NCI-H69 (cell line): Measurements from ENCODE around the gene RUNDC3A.
"Not testable (repeated sequence)": the region's sequence is repeated elsewhere in the genome, so short reads cannot be mapped to it uniquely, and the experiment has no call there.

Source experiments
- DNase-seq: peaks from one replicate; lab custom pipeline; 2025; lab: John Stamatoyannopoulos, UW

RUNDC3A gene

DNA sequence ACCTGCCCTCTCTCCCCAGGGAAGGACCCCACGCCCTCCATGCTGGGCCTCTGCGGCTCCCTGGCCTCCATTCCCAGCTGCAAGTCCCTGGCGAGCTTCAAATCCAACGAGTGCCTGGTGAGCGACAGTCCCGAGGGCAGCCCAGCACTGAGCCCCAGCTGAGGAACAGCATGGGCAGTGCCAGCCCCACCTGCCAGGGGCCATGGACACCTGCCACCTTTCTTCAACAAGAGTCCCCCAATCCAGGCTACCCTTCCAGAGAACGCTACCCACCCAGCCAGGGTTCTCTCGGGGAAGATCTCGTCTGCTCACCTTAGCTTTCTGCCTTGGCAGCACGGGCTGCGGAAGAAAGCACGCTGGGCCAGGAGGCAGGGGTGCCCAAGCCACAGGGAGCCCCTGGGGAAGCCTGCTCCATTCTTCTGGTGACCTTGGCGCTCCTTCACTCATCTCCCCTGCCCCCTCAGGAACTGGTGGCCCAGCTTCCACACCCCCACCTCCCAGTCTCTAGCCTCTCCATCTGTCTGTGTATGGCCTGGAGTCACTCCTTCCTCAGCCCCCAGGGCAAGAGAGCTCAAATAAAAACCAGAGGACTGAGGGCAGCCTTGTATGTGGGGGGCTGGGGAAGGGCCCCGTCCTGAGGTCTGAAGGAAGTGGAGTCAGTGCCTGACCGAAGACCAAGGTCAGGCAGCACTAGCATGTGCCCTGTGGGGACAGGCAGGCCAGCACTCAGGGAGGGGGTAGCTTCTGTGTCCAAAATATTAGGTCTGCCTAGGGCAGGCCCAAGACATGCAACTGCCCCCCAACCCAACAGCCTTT lies 9.9 kb downstream of the RUNDC3A start:
- no peak for DNase-seq

DNA sequence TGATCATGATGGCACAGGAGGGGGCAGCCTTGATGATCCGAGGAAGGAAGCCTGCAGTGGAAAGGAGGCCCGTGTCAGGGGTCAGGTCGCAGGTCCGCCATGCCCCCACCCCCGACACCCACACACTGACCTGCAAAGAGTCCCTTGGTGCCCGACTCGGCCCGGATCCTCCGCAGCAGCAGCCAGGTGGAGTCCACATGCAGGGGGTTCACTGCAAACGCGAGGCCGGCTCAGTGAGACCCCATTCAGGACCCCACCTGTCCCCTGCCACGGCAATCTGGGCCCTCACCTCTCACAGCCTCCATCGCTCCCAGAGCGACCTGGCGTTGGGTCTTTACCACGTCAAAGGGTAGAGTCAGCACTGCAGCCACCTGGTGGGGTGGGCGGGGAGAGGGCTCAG lies 11.7 kb downstream of the RUNDC3A start:
- DNase-seq: no peak

DNA sequence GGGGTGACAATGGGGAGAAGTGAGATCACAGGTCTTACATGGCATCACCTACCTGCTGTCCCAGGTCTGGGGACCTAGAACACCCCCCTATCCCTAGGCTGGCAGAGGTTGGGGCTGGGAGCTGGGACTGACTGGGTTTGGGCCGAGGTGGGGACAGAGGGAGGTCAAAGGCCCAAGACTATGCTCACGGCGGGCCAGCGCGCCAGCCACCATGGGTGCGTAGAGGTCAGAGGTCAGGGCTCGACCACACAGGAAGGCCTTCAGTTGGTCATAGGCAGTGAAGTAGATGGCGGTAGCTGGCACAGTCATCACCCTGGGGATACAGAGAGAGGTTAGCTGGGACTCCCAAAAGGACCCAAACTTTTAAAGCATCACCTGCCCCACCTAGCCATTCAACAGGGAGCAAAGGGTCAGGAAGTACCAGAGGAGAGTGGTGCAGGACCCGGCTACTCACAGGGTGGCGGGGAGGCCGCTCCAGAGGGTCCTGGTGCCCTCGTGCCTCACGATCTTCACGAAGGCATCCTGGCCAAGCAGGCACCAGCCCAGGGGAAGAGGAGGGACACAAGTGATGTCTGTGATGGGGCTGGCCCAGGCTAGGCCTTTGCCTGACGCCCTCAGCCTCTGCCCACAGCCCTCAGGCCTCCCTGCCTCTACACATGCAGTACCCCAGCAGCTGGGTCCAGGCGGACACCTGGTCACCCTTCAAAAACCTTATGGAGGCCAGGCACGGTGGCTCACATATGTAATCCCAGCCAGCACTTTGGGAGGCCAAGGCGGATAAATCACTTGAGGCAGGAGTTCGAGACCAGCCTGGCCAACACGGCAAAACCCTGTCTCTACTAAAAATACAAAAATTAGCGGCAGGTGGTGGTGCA lies 13.1 kb downstream of the RUNDC3A start:
- no peak for DNase-seq

DNA sequence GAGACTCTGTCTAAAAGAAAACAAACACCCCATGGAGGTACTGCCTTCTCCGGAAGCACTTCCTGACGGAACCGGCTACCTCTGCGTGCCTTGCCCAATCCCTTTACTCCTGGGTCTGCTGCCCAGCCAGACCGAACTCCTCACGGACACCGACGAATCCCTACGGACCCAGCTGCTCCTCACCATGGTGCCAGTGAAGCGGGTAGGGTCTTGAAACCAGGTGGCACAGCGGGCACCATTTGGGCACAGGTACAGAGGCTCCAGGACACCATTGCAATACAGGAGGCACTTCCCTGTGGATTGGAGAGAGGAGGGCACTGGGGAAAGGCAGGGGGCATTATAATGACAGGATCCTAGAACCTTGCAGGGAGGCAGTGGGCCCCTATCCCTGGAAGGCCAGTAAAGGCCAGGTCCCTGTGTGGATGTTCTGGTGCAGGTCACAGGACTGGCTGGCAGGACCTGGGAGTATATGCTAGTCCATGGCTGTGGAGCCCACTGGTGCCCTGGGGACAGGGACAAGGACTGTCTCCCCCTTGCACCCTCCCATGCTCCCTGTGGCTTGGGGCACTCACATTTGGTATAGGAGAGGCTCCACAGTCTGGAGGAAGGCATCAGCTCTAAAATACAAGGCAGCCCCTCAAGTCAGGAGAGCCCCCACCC lies 14.0 kb downstream of the RUNDC3A start:
- DNase-seq: no peak

DNA sequence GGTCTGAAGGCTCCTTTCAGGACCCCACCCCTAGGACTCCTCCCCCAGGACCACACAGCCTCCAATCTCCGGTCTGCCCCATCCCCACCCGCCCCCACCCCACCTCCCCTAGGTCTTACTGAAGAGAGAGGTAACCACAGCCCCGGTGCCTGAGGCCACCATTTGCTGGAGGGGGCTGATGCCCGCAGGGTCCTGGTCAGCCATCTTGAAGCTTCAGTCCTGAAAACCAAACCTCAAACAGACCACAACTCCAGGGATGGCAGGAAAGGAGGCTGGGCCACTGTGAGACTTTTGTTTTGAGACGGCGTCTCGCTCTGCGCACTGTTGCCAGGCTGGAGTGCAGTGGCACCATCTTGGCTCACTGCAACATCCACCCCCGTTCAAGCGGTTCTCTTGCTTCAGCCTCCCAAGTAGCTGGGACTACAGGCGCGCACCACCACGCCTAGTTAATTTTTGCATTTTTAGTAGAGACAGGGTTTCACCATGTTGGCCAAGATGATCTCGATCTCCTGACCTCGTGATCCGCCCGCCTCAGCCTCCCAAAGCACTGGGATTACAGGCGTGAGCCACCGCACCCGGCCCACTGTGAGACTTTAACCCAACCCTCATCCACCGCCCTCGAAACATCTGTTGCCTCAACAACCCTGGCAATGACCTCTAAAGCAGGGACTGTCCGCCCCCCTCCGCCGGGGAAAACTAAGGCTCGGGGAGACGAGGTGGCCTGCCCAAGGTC lies 15.1 kb downstream of the RUNDC3A start:
- DNase-seq: no peak

DNA sequence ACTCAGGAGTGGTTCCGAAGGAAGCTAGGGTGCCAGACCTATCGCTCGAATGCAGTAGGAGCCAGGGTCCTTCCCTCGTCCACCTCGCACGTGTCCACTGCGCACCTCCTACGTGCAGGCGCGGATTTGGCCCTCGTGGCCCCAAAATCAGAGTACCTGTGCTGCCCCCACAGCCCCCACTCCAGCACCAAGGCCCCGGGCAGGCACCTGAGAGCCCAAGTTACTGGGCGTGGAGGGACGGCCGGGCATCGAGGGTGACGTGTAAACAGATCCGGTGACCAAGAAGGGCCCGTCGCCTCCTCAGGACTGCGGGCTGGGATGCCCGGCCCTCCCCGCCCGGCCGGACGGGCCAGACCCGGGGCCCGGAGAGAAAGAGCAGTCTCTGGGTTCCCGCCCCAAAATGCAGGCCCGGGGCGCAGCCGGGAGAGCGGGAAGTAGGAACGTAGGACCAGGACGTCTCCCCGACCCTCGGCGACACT lies 15.7 kb downstream of the RUNDC3A start:
- no peak for DNase-seq

DNA sequence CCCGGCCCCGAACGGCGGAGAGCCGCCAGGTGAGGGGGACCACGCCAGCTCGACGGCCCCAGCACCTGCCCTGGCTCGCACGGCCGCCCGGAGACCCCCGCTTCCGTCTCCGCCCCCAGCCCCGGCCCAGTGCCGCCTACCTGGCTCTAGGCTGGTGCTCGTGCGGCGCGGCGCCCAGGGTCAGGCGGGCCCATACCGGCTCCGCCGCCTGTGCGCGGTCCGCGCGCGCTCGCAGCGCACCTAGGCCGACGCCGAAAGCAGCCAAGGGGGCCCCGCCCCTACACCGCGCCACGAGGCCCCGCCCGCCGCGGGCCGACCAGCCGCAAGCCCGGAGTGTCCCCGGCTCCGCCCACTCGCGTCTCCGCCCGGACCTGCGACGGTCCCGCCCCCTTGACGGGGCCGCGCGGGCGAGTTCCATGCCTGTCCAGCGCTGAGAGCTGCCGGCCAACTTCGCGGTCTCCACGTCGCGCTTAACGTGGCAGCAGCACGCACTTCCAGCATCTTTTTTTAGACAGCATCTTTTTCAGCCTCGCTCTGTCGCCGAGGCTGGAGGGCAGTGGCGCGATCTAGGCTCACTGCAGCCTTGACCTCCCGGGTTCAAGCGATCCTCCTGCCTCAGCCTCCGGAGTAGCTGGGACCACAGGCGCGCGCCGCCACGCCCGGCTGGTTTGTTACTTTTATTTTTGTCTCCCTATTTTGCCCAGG lies 16.3 kb downstream of the RUNDC3A start, which contains the start of gene SLC25A39:
TSS of gene SLC25A39 (minus strand) at position 253 of the 705 bp plus-strand sequence. CDS start 1,261 bp downstream, outside the sequence.
- peak; percentile 98 for DNase-seq

DNA sequence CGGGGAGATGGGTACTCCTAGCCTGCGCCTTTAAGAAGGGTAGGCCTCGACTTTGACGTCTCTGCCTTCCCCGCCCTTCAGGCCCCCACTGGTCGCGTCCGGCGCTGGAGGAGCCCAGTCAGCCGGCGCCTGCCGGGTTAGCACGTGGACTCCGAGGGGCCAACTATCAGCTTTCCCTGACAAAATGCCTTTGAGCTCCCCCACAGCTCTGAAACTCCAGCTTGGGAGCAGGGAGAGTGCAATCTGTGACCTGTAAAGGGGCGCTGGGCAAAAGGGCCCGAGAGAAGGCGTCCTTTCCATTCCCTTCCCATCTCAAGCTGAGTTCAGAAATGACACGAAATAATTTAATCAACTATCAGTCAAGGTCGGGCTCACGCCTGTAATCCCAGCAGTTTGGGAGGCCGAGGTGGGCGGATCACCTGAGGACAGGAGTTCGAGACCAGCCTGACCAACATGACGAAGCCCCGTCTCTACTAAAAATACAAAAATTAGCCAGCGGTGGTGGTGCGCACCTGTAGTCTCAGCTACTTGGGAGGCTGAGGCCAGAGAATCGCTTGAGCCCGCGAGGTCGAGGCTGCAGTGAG lies 18.6 kb downstream of the RUNDC3A start:
- DNase-seq: peak; percentile 99

DNA sequence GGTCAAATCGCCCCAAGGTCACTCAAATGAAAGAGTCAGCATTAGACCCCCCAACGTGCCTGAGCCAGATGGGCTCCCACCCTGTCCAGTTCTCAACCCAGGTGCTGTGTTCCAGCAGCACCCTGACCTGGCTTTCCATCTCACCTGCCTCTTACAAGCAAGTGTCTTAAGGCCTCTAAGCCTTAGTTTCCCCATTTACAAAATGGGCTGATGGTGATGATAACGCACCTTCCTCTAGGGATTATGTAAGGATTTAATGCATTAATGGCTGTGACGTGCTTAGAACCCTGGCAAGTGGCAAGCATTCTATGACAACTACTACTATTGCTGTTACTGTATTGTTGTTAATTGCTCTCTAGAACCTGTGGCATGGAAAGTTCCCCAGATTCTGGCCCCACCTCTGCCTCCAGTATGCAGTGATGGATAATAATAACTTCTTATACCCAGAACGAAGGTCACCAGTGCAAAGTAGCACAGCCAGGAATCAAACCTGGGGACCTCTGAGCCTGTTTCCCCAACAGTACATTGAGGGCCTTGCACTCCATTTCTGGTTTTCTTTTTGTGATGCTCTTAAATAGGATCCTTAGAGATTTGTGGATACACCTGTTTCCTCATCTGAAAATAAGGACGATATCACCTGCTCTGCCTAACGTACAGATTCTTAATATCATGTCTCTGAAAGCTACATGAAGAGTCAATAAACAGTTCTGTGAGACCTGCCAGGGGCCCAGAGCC lies 19.5 kb downstream of the RUNDC3A start:
- no peak for DNase-seq

DNA sequence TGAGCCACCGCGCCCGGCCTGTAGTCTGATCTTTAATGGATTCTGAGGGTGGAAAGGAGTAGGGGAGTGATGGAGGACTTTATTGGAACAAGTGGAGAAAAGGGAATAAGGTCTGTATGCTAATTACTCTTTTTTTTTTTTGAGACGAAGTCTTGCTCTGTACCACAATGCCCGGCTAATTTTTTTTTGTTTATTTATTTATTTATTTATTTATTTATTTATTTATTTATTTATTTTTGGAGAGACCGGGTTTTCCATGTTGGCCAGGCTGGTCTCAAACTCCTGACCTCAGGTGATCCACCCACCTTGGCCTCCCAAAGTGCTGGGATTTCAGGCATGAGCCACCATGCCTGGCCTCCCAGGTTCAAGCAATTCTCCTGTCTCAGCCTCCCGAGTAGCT lies 21.1 kb downstream of the RUNDC3A start:
- not testable (repeated sequence) for DNase-seq

DNA sequence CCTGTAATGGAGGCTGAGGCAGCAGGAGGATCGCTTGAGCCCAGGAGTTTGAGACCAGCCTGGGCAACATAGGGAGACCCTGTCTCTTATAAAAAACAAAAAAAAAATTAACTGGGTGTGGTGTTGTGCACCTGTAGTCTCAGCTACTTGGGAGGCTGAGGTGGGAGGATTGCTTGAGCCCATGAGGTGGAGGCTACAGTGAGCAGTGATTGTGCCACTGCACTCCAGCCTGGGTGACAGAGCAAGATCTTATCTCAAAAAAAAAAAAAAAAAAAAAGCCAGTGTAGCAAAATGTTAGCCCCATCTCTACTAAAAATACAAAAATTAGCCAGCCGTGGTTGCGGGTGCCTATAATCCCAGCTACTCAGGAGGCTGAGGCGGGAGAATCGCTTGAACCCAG lies 21.9 kb downstream of the RUNDC3A start:
- not testable (repeated sequence) for DNase-seq

DNA sequence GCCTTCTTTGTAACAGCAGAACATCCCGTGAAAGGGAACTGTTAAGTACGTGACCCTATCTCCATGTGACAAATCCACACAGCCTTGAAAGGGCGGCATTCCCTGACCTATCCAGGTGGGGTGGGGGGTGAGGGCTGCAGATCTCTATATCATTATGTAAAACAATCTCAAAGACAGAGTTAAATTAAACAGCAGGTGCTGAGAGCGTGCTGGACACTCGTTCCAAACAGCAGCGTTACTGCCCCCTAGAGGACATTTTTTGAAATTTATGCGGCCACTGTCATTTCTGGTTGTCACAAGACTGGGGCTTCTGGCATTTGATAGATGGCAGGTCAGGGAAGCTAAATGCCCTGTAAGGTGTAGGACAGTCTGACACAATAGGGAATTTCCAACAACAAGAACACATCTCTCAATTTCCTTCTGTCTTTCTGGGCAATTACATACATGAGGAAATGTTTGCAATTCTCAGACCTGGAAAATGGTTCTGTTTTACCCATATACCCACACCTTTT lies 22.9 kb downstream of the RUNDC3A start:
- peak; percentile 84 for DNase-seq

DNA sequence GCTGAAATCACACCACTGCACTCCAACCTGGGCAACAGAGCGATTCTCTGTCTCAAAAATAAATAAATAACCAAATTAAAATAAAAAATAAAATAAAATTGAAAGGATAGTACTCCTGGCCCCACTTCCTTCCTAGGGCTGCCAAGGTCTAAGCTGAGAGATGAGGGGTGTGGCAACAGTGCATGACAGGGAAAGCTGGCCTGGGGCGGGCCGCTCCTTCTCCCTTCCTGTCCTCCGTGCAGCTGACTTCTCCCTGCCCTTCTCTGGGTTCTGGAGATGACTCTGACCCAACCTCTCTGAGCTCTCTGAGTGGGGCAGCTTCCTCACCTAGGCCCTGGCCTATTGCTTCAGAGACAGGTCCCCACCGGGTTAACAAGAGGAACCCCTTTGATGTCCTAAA lies 25.0 kb downstream of the RUNDC3A start:
- DNase-seq: no peak

DNA sequence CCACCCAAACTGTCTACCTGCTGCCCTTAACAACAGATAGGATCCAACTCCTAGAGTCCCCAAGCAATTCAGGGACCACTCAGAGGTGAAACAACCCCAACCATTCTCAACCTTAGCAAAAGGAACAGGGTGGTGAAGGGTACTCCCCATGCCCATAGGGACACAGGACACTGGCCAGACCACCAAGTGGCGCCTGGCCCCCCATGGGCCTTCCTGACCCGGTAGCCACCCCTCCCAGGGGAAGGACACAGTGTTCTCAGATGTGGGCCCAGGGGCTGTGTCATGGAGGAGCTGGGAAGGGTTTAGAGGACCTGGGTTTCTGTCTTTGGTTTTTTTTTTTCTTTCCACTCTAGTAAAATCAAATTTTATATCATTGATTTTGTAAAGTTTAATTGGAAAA lies 25.9 kb downstream of the RUNDC3A start:
- no peak for DNase-seq

DNA sequence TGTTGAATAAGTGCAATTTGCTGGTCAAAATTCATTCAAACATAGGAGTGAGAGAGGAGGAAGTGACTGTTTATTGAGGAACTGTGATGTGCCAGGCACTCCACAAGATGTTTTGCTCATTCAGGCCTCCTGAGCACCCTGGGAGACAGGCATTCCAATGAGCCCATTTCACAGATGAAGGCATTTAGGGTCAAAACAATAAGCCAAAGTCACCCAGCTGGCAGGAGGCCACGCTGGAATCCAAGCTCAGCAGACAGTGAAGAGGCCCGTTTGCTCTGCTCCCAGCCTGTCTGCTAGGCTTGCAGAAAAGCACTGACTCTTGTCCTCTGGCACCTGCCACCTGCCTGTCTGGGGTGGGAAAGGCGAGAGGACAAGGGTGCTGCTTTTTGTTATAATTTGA lies 26.3 kb downstream of the RUNDC3A start:
- no peak for DNase-seq

DNA sequence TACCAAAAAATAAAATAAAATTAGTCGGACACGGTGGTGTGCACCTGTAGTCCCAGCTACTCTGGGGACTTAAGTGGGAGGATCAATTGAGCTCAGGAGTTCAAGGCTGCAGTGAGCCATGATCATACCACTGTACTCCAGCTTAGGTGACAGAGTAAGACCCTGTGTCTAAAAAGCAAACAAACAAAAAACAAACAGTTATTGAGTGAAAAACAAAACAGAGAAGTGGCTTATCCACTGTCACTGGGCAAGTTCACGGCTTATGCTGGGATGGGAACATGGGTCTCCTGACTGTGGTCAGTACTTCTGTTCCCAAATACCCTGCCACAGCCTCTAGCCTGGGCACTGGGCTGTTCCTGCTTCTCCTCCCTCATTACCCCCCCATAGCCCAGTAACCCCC lies 27.2 kb downstream of the RUNDC3A start:
- DNase-seq: no peak

DNA sequence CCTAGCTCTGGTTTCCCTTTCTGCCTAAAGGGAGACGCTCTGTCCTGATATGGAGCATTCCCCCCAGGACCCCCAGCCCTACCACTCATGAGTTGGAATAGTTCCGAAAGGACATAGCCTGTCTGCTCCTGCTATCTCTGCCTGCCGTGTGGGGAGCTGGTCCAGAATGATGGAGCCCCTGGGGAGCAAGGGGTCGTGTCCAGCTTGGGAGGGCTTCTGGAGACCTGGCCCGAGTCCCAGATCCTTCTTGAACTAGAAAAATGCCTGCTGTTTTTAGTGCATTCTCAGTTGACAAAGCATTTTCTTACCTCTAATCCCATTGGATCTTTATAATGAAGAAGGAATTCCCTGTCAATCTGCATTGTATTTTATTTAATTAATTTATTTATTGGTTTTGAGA lies 27.6 kb downstream of the RUNDC3A start:
- no peak for DNase-seq

DNA sequence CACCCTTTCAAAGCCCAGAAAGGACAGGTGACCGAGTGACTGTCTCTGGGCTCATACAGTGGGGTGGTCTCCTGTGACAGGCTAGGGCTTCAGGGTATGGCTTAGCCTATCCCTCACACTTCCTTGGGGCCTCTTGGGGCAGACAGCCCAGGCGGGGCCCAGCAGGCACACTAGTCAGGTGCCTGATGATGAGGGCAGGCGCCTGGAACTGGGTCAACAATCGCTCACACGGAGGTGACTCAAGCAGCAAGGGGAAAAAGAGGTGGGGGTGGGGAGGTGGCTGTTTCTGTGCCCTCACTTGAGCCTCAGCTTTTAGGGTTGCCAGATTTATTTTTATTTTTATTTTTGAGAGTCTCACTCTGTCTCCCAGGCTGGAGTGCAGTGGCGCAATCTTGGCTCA lies 30.3 kb downstream of the RUNDC3A start:
- no peak for DNase-seq

DNA sequence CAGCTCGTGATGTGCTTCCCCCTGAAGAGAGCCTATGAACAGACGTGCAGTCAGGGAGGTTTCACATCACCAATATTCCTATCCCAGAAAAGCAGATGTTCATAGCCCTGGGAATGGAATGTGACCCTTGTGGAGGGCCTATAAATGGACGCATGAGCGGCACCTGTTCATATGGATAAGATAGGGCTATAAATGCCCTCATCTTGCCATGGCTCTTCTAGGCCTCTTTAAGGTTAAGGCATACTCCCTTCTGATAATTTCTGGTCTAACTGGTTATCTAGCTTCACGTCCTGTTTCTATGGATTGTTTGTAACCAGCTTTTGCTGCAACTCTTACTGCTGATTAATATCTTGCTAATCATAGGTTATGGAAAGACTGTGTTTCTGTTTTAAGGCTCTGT lies 32.2 kb downstream of the RUNDC3A start:
- DNase-seq: not testable (repeated sequence)
